SIG-M5 treated with dmso at 0.1 percent for 504 hours (cell line): ENCODE measurements around the gene TOPAZ1.

Source experiments
- DNase-seq: peaks from one replicate; lab custom pipeline; 2025; ENCODE audit not compliant: unreplicated experiment; lab: John Stamatoyannopoulos, UW

TOPAZ1 gene

GRCh38 chr3:44241706-44242105, at the start of gene TOPAZ1:
Gene TOPAZ1 (plus strand): TSS chr3:44241886. CDS start chr3:44242054, 168 bp downstream.
- DNase-seq, result no peak

- DNase-seq, result peak; percentile 65
Observed at GRCh38 chr3:44198284-44199269, 43.1 kb upstream of the TOPAZ1 start.

GRCh38 chr3:44206261-44206660, 35.4 kb upstream of the TOPAZ1 start:
- DNase-seq, result no peak

- no peak for DNase-seq
Observed at GRCh38 chr3:44206862-44207652, 34.6 kb upstream of the TOPAZ1 start.

- DNase-seq, result no peak
Observed at GRCh38 chr3:44208086-44208485, 33.6 kb upstream of the TOPAZ1 start.

- no peak for DNase-seq
Observed at GRCh38 chr3:44208568-44208967, 33.1 kb upstream of the TOPAZ1 start.

GRCh38 chr3:44210967-44211366, 30.7 kb upstream of the TOPAZ1 start:
- no peak for DNase-seq

- no peak for DNase-seq
Observed at GRCh38 chr3:44222337-44222736, 19.3 kb upstream of the TOPAZ1 start.

GRCh38 chr3:44223299-44223698, 18.4 kb upstream of the TOPAZ1 start:
- DNase-seq, result no peak

- DNase-seq, result no peak
Observed at GRCh38 chr3:44224131-44224530, 17.6 kb upstream of the TOPAZ1 start.

- no peak for DNase-seq
Observed at GRCh38 chr3:44226573-44226972, 15.1 kb upstream of the TOPAZ1 start.

GRCh38 chr3:44227632-44228031, 14.1 kb upstream of the TOPAZ1 start:
- DNase-seq, result no peak

- DNase-seq, result no peak
Observed at GRCh38 chr3:44228900-44229299, 12.8 kb upstream of the TOPAZ1 start.

- DNase-seq, result no peak
Observed at GRCh38 chr3:44232407-44232806, 9.3 kb upstream of the TOPAZ1 start.

GRCh38 chr3:44234648-44235268, 6.9 kb upstream of the TOPAZ1 start:
- no peak for DNase-seq

- peak; percentile 93 for DNase-seq
Observed at GRCh38 chr3:44235604-44236484, 5.8 kb upstream of the TOPAZ1 start.

GRCh38 chr3:44236485-44236908, 5.2 kb upstream of the TOPAZ1 start:
- DNase-seq, result no peak

GRCh38 chr3:44237161-44237560, 4.5 kb upstream of the TOPAZ1 start:
- DNase-seq, result no peak

GRCh38 chr3:44237665-44238064, 4.0 kb upstream of the TOPAZ1 start:
- DNase-seq, result no peak

GRCh38 chr3:44238889-44239288, 2.8 kb upstream of the TOPAZ1 start:
- DNase-seq, result no peak
